SK-N-SH treated with all-trans-retinoic acid at 6 μM for 48 hours (cell line): ENCODE data around the gene ZNF569.

Source experiments
- ARNTL ChIP-seq: fragments of 450-650 bp; formaldehyde crosslinking; IDR thresholded peaks from 2 replicates; pipeline ENCODE4 v1.5.0; 2020; ENCODE audit warnings: low read depth, mild to moderate bottlenecking, moderate library complexity, borderline replicate concordance
- TOX ChIP-seq: fragments of 250-450 bp; sonication (Bioruptor Pico); IDR thresholded peaks from 2 replicates; pipeline ENCODE4 v1.8.0; 2021; ENCODE audit warnings: mild to moderate bottlenecking, moderate library complexity, borderline replicate concordance
- ZFP30 ChIP-seq: fragments of 450-650 bp; formaldehyde crosslinking; IDR thresholded peaks from 2 replicates; pipeline ENCODE4 v1.5.0; 2022; ENCODE audit warnings: mild to moderate bottlenecking, moderate library complexity

DNA sequence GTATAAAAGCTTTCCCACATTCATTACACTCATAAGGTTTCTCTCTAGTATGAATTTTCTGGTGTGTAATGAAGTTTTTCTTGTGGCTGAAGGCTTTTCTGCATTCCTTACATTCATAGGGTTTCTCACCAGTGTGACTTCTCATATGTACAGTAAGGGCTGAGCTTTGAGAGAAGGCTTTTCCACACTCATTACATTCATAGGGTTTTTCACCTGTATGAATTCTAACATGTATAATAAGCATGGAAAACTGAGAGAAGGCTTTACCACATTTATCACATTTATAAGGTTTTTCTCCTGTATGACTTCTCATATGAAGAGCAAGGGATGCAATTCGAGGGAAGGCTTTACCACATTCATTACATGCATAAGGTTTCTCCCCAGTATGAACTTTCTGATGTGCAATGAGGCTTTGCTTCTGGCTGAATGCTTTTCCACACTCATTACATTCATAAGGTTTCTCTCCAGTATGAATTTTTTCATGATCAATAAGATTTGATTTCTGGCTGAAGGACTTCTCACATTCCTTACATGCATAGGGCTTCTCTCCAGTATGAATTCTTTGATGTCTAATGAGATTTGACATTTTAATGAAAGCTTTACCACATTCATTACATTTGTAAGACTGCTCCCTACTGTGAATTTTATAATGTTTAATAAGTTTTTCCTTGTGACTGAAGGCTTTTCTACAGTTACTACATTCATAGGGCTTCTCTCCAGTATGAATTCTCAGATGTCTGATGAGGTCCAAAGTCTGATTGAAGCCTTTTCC lies 53.7 kb downstream of the ZNF569 start:
- TF ChIP-seq TOX (CRISPR knock-in tag) (no peak), ZFP30 (CRISPR knock-in tag) (no peak), ARNTL (CRISPR knock-in tag) (no peak)
